ENCODE data around the gene PCDH9. TPM values are rescaled to one million over a fixed set of nuclear protein-coding genes. Genes with fewer than 3 reads are reported as not detected.

The PCDH9 gene
- total RNA-seq, 1 experiment from 2014 or later = 0.11 TPM

GRCh38 chr13:66402546-66402945 is 827.6 kb downstream of the PCDH9 start:
- CTCF ChIA-PET = no interaction called here
- no peaks in the 10 kb centered on the region for H3K9me3 Mint-ChIP-seq (ENCODE audit: unreplicated experiment)
- no peak overlapping the region for H3K27ac Mint-ChIP-seq (ENCODE audit: unreplicated experiment)

GRCh38 chr13:66402066-66402465 is 828.1 kb downstream of the PCDH9 start:
- POLR2A ChIA-PET = no interaction called here
- H3K27ac Mint-ChIP-seq (ENCODE audit: unreplicated experiment) = no peak overlapping the region
- no peaks in the 10 kb centered on the region for H3K36me3 Mint-ChIP-seq (ENCODE audit: insufficient read depth, unreplicated experiment)
- CTCF ChIA-PET = no interaction called here
- no peaks in the 10 kb centered on the region for H3K9me3 ChIP-seq
- H3K4me3 ChIP-seq (ENCODE audit: low read depth, low read length) = no peak overlapping the region
- H3K36me3 ChIP-seq (ENCODE audit: control insufficient read depth, insufficient read depth, low read length) = no peaks in the 10 kb centered on the region
- no peaks in the 10 kb centered on the region for H3K4me1 ChIP-seq
- intact Hi-C loops (cut with micrococcal nuclease; ENCODE audit: unreplicated experiment) = no loop called here
- H3K4me1 Mint-ChIP-seq (ENCODE audit: low read depth, unreplicated experiment) = no peaks in the 10 kb centered on the region
- H3K4me3 Mint-ChIP-seq (ENCODE audit: unreplicated experiment) = no peak overlapping the region
- TF ChIP-seq, protein P1, sequence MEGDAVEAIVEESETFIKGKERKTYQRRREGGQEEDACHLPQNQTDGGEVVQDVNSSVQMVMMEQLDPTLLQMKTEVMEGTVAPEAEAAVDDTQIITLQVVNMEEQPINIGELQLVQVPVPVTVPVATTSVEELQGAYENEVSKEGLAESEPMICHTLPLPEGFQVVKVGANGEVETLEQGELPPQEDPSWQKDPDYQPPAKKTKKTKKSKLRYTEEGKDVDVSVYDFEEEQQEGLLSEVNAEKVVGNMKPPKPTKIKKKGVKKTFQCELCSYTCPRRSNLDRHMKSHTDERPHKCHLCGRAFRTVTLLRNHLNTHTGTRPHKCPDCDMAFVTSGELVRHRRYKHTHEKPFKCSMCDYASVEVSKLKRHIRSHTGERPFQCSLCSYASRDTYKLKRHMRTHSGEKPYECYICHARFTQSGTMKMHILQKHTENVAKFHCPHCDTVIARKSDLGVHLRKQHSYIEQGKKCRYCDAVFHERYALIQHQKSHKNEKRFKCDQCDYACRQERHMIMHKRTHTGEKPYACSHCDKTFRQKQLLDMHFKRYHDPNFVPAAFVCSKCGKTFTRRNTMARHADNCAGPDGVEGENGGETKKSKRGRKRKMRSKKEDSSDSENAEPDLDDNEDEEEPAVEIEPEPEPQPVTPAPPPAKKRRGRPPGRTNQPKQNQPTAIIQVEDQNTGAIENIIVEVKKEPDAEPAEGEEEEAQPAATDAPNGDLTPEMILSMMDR (IDR thresholded peaks at IDR 0.05; ENCODE audit: insufficient read depth in 1 of 2, low read depth in 1 of 2, low read length in 1 of 2, severe bottlenecking in 1 of 2, unreplicated experiment in 1 of 2) = no peak
- no peaks in the 10 kb centered on the region for H3K27me3 ChIP-seq (replicated peaks; ENCODE audit: control insufficient read depth, insufficient read depth, low read length)
- H3K9me3 Mint-ChIP-seq (ENCODE audit: unreplicated experiment) = no peaks in the 10 kb centered on the region
- no TSS peak for BruUV-seq (replicated peaks)
- DNase-seq = no peak
- peaks cover 3% of the 10 kb centered on the region for H3K27me3 Mint-ChIP-seq (ENCODE audit: insufficient read depth, unreplicated experiment)

More at GRCh38 chr13:66402546-66402945, 827.6 kb downstream of the PCDH9 start:
- H3K36me3 Mint-ChIP-seq (ENCODE audit: insufficient read depth, unreplicated experiment) = no peaks in the 10 kb centered on the region
- no TSS peak for BruUV-seq (replicated peaks)
- Histone ChIP-seq H3K4me3 (ENCODE audit: low read depth, low read length) (no peak overlapping the region), H3K36me3 (ENCODE audit: control insufficient read depth, insufficient read depth, low read length) (no peaks in the 10 kb centered on the region), H3K27me3 (replicated peaks; ENCODE audit: control insufficient read depth, insufficient read depth, low read length) (no peaks in the 10 kb centered on the region), H3K4me1 (no peaks in the 10 kb centered on the region), H3K9me3 (no peaks in the 10 kb centered on the region)
- intact Hi-C loops (cut with micrococcal nuclease; ENCODE audit: unreplicated experiment) = no loop called here
- POLR2A ChIA-PET = no interaction called here
- H3K27me3 Mint-ChIP-seq (ENCODE audit: insufficient read depth, unreplicated experiment) = peaks cover 3% of the 10 kb centered on the region
- no peak for DNase-seq
- TF ChIP-seq, protein P1 (IDR thresholded peaks at IDR 0.05; ENCODE audit: insufficient read depth in 1 of 2, low read depth in 1 of 2, low read length in 1 of 2, severe bottlenecking in 1 of 2, unreplicated experiment in 1 of 2) = no peak
- no peak overlapping the region for H3K4me3 Mint-ChIP-seq (ENCODE audit: unreplicated experiment)
- no peaks in the 10 kb centered on the region for H3K4me1 Mint-ChIP-seq (ENCODE audit: low read depth, unreplicated experiment)

DNA sequence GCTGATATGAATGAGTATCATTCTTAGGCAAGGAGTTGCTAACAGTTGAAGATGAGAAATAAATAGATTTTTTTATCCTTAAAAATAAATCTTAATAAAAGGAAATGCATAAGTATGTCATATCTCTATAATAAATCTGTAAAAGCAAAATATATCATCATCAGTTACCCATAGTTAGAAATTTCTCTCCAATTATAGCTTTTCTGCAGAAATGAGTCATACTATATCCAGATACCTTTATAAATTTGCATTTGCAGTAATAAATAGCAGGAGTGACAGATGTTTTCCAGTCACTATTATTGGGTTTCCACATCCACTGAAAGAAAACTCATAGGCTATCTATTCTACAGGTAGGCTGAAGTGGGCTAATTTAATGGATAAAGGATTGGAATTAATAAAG is 829.8 kb downstream of the PCDH9 start:
- Histone ChIP-seq H3K4me1 (no peaks in the 10 kb centered on the region), H3K4me3 (ENCODE audit: low read depth, low read length) (no peak overlapping the region), H3K36me3 (ENCODE audit: control insufficient read depth, insufficient read depth, low read length) (no peaks in the 10 kb centered on the region), H3K27me3 (replicated peaks; ENCODE audit: control insufficient read depth, insufficient read depth, low read length) (no peaks in the 10 kb centered on the region), H3K9me3 (no peaks in the 10 kb centered on the region)
- TF ChIP-seq, protein P1 (IDR thresholded peaks at IDR 0.05; ENCODE audit: insufficient read depth in 1 of 2, low read depth in 1 of 2, low read length in 1 of 2, severe bottlenecking in 1 of 2, unreplicated experiment in 1 of 2) = no peak
- ChIA-PET CTCF (no interaction called here), POLR2A (no interaction called here)
- no peak overlapping the region for H3K4me3 Mint-ChIP-seq (ENCODE audit: unreplicated experiment)
- no peaks in the 10 kb centered on the region for H3K4me1 Mint-ChIP-seq (ENCODE audit: low read depth, unreplicated experiment)
- DNase-seq = no peak
- intact Hi-C loops (cut with micrococcal nuclease; ENCODE audit: unreplicated experiment) = no loop called here
- no TSS peak for BruUV-seq (replicated peaks)
- H3K9me3 Mint-ChIP-seq (ENCODE audit: unreplicated experiment) = no peaks in the 10 kb centered on the region
- H3K36me3 Mint-ChIP-seq (ENCODE audit: insufficient read depth, unreplicated experiment) = no peaks in the 10 kb centered on the region
- H3K27me3 Mint-ChIP-seq (ENCODE audit: insufficient read depth, unreplicated experiment) = peaks cover 3% of the 10 kb centered on the region
- no peak overlapping the region for H3K27ac Mint-ChIP-seq (ENCODE audit: unreplicated experiment)

Data from Caco-2 (cell line).